Measurements from ENCODE around the gene PLCL1.

DNA sequence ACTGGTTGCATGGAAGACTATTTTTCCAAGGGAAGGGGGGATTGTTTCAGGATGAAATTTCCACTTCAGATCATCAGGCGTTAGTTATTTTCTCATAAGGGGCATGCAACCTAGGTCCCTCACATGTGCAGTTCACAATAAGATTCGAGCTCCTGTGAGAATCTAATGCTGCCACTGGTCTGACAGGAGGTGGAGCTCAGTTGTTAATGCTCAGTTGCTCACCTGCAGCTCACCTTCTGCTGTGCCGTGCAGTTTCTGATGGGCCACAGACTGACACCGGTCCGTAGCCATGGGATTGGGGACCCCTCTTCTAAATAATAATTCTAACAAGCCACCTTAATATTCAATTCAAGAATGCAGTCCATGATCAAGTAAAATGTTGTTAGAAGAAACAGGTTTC lies 34.9 kb downstream of the PLCL1 start:
- TF ChIP-seq, protein P1, sequence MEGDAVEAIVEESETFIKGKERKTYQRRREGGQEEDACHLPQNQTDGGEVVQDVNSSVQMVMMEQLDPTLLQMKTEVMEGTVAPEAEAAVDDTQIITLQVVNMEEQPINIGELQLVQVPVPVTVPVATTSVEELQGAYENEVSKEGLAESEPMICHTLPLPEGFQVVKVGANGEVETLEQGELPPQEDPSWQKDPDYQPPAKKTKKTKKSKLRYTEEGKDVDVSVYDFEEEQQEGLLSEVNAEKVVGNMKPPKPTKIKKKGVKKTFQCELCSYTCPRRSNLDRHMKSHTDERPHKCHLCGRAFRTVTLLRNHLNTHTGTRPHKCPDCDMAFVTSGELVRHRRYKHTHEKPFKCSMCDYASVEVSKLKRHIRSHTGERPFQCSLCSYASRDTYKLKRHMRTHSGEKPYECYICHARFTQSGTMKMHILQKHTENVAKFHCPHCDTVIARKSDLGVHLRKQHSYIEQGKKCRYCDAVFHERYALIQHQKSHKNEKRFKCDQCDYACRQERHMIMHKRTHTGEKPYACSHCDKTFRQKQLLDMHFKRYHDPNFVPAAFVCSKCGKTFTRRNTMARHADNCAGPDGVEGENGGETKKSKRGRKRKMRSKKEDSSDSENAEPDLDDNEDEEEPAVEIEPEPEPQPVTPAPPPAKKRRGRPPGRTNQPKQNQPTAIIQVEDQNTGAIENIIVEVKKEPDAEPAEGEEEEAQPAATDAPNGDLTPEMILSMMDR (IDR thresholded peaks at IDR 0.05): no peak
- no peak for TF ChIP-seq POLR2AphosphoS5 (IDR thresholded peaks at IDR 0.05)
- no peak for TF ChIP-seq POLR2A (IDR thresholded peaks at IDR 0.05)

Data from prostate gland (tissue), 2 donors.